ENCODE results near the gene HDDC3. TPM values are rescaled to one million over a fixed set of nuclear protein-coding genes. Genes with fewer than 3 reads are reported as not detected.
A peak's percentile ranks its signal among the peaks of the same experiment; 100 is the strongest.
"Not testable (repeated sequence)": the region's sequence is repeated elsewhere in the genome, so short reads cannot be mapped to it uniquely, and the experiment has no call there.

HDDC3 gene
- total RNA-seq, 6 experiments from 2014 or later = 11.2 to 15.7 (median 13.5) TPM

DNA sequence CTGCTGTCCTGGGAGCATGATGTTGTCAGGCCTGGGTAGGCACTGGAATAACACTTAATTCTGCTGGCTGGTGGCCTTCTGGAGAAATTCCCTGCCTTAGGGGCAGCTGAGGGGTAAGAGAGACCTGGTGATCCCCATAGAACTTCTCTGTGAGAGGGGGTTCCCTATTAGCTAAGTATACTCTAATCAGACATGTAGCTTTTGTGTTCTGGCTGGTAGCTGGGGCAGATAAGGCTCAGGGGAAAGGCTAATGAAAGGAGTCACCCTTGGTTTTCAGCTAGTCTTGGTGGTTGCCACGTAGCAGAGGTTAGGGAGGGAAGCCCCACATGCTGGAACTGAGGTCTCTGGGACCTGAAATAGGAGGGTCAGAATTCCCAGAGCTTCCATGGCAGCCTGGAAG, 952 bp upstream of the HDDC3 start:
- H3K27ac Mint-ChIP-seq = no peak overlapping the region
- peaks cover 54% of the 10 kb centered on the region for H3K4me1 Mint-ChIP-seq (ENCODE audit: low read depth)
- no peak overlapping the region for H3K4me3 Mint-ChIP-seq
- peaks cover 11% of the 10 kb centered on the region for H3K36me3 Mint-ChIP-seq (ENCODE audit: low read depth)
- no peak for DNase-seq
- no peaks in the 10 kb centered on the region for H3K9me3 Mint-ChIP-seq
- peaks cover 2% of the 10 kb centered on the region; the same call in 1 of the 2 replicates for H3K27me3 Mint-ChIP-seq (ENCODE audit: insufficient read depth)
- TF ChIP-seq, protein P1, sequence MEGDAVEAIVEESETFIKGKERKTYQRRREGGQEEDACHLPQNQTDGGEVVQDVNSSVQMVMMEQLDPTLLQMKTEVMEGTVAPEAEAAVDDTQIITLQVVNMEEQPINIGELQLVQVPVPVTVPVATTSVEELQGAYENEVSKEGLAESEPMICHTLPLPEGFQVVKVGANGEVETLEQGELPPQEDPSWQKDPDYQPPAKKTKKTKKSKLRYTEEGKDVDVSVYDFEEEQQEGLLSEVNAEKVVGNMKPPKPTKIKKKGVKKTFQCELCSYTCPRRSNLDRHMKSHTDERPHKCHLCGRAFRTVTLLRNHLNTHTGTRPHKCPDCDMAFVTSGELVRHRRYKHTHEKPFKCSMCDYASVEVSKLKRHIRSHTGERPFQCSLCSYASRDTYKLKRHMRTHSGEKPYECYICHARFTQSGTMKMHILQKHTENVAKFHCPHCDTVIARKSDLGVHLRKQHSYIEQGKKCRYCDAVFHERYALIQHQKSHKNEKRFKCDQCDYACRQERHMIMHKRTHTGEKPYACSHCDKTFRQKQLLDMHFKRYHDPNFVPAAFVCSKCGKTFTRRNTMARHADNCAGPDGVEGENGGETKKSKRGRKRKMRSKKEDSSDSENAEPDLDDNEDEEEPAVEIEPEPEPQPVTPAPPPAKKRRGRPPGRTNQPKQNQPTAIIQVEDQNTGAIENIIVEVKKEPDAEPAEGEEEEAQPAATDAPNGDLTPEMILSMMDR (IDR thresholded peaks at IDR 0.05) = no peak

- H3K27ac Mint-ChIP-seq = peak overlapping the region; percentile 77
- H3K4me1 Mint-ChIP-seq (ENCODE audit: low read depth) = peaks cover 54% of the 10 kb centered on the region
- no peaks in the 10 kb centered on the region for H3K9me3 Mint-ChIP-seq
- TF ChIP-seq, protein P1 (IDR thresholded peaks at IDR 0.05) = peak; percentile 51
- DNase-seq = no peak
- H3K36me3 Mint-ChIP-seq (ENCODE audit: low read depth) = peaks cover 11% of the 10 kb centered on the region
- H3K27me3 Mint-ChIP-seq (ENCODE audit: insufficient read depth) = peaks cover 2% of the 10 kb centered on the region; the same call in 1 of the 2 replicates
- peak overlapping the region; percentile 94 for H3K4me3 Mint-ChIP-seq
Observed at GRCh38 chr15:90932660-90932991, 277 bp upstream of the HDDC3 start.

DNA sequence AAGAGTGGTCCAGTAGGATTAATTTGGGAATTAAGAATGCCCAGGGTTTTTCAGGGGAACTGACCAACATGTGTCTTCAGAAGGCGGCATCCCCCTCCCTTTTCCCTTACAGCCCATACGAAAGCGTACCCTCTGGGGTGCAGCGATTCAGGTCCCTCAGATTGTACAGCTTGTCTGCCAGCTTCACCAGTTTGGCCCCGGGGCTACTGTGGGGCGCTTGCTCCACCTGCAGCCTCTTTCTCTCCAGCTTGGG, 848 bp downstream of the HDDC3 start:
- Mint-ChIP-seq H3K9me3 (no peaks in the 10 kb centered on the region), H3K27me3 (ENCODE audit: insufficient read depth) (peaks cover 2% of the 10 kb centered on the region; the same call in 1 of the 2 replicates), H3K4me1 (ENCODE audit: low read depth) (peaks cover 50% of the 10 kb centered on the region), H3K4me3 (peak overlapping the region; percentile 94), H3K36me3 (ENCODE audit: low read depth) (peaks cover 6% of the 10 kb centered on the region), H3K27ac (peak overlapping the region; percentile 92; the same call in 1 of the 2 replicates)
- DNase-seq = no peak
- TF ChIP-seq, protein P1 (IDR thresholded peaks at IDR 0.05) = no peak

DNA sequence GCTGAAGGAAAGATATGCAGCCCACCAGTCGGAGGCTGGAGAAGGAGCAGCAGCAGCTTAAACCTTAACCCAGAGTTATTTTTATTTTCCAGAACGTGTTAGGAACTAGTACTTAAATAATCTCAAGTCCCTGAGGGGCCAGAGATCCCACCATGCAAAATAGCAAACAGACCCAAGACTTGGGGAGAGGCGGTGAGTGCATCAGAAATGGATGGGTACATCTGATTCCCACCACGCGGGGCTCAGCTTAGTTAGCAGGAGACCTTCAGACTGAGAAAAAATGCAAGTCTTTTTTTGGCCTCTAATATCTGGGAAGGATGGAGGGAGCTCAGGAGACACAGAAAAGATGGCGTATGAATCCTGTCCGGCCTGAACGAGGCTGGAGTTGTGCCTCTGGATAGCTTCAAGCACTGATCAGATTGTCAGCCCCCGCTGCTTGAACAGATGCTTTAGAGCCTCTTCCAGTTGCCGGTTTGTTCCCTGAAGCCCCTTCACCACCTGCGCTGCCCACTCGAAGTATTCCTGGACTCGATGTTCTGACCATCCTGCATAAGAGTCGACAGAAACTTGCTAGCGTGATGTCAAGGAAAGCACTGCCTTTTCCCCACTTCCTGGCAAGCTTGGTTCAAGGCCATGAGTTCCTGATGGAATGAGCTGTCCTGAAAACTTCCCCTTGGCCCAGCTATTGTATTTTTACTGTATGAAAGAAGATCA, 1.3 kb downstream of the HDDC3 start:
- Mint-ChIP-seq H3K9me3 (no peaks in the 10 kb centered on the region), H3K4me1 (ENCODE audit: low read depth) (peaks cover 45% of the 10 kb centered on the region), H3K36me3 (ENCODE audit: low read depth) (peaks cover 2% of the 10 kb centered on the region; the same call in 1 of the 2 replicates), H3K27me3 (ENCODE audit: insufficient read depth) (peaks cover under 1% of the 10 kb centered on the region; the same call in 1 of the 2 replicates), H3K4me3 (peak overlapping the region; percentile 94), H3K27ac (peak overlapping the region; percentile 92)
- DNase-seq = no peak
- TF ChIP-seq, protein P1 (IDR thresholded peaks at IDR 0.05) = no peak

DNA sequence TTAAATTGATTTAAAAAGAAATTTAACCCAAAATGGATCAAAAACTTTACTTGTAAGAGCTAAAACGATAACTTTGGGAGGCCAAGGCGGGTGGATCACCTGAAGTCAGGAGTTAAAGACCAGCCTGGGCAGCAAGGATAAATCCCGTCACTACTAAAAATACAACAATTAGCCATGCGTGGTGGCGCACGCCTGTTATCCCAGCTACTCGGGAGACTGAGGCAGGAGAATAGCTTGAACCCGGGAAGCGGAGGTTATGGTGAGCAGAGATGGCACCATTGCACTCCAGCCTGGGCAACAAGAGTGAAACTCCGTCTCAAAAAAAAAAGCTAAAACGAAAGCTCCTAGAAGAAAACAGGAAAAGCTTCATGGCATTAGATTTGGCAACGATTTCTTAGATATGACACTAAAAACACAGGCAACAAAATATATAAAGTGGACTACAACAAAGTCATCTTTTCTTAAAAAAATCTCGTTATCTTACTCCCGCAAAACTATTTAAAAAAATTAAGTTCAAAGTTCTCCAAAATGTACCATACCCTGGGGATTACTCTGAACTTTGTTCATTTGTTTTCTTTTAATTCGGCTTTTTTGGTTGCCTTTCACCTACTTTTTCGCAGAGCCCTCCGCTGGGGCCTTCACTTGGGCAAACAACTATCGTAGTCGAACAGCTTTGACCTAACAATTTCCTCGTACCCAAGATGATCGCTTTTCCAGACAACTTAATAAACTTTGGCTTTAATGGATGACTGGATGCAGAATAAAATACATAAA, 2.9 kb downstream of the HDDC3 start:
- Mint-ChIP-seq H3K27me3 (ENCODE audit: insufficient read depth) (no peaks in the 10 kb centered on the region; the same call in 1 of the 2 replicates), H3K36me3 (ENCODE audit: low read depth) (no peaks in the 10 kb centered on the region), H3K9me3 (no peaks in the 10 kb centered on the region), H3K27ac (peak overlapping the region; percentile 92), H3K4me3 (peak overlapping the region; percentile 87), H3K4me1 (ENCODE audit: low read depth) (peaks cover 39% of the 10 kb centered on the region)
- DNase-seq = no peak
- TF ChIP-seq, protein P1 (IDR thresholded peaks at IDR 0.05) = no peak

DNA sequence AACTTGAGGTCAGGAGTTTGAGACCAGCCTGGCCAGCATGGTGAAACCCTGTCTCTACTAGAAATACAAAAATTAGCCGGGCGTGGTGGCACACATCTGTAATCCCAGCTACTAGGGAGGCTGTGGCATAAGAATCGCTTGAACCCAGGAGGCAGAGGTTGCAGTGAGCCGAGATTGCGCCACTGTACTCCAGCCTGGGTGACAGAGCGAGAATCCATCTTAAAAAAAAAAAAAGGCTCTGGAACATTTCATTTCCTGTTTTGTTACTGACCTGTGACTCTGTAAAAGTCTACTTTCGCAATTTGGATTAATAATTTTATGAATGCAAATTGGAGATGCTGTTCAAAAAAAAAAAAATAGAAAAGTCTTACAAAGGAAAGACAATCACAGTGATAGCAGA, 4.2 kb downstream of the HDDC3 start:
- H3K4me3 Mint-ChIP-seq; H3K9me3 Mint-ChIP-seq; H3K27me3 Mint-ChIP-seq (ENCODE audit: insufficient read depth); DNase-seq; H3K27ac Mint-ChIP-seq; H3K36me3 Mint-ChIP-seq (ENCODE audit: low read depth): not testable (repeated sequence)
- H3K4me1 Mint-ChIP-seq (ENCODE audit: low read depth) = peaks cover 33% of the 10 kb centered on the region

DNA sequence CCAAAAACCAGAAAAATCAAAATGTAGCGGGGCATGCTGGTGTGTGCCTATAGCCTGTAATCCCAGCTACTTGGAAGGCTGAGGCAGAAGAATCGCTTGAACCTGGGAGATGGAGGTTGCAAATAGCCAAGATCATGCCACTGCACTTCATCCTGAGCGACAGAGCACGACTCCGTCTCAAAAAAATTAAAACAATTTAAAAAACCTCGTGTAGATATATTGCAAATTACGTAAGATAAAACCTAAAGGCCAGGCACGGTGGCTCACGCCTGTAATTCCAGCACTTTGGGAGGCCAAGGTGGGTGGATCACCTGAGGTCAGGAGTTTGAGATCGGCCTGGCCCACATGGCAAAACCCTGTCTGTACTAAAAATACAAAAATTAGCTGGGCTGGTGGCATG, 5.6 kb downstream of the HDDC3 start:
- H3K4me3 Mint-ChIP-seq; H3K36me3 Mint-ChIP-seq (ENCODE audit: low read depth); DNase-seq; H3K27ac Mint-ChIP-seq; H3K27me3 Mint-ChIP-seq (ENCODE audit: insufficient read depth); H3K9me3 Mint-ChIP-seq: not testable (repeated sequence)
- peaks cover 25% of the 10 kb centered on the region for H3K4me1 Mint-ChIP-seq (ENCODE audit: low read depth)
